Measurements from ENCODE around the gene TMEM217.

Gene TMEM217

DNA sequence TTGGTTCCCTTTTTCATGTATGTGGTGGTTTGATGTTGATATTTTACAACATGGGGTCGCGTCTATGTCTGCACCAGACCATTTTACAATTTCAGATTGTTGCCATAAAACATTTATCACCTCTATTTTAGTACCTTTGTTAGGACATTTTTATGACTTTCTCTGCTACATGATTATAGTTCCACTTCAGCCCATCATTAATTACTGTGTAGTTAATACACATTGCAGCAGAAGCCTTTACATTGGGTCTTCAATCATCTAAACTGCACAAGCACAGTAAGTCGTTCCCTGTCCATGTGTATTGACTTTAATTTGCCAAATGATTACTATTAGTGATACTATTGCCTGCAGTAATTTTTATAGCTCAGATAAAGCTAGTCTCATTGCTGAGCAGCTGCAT is 15.7 kb upstream of the TMEM217 start:
- H3K9me3 ChIP-seq, result no peaks in the 10 kb centered on the region
- no peak for DNase-seq
- H3K4me1 ChIP-seq, result no peaks in the 10 kb centered on the region
- H3K36me3 ChIP-seq, result no peaks in the 10 kb centered on the region; the same call in 1 of the 2 replicates
- no peak overlapping the region for H3K4me3 ChIP-seq (ENCODE audit: low read depth, low read length)
- TF ChIP-seq, protein P1, sequence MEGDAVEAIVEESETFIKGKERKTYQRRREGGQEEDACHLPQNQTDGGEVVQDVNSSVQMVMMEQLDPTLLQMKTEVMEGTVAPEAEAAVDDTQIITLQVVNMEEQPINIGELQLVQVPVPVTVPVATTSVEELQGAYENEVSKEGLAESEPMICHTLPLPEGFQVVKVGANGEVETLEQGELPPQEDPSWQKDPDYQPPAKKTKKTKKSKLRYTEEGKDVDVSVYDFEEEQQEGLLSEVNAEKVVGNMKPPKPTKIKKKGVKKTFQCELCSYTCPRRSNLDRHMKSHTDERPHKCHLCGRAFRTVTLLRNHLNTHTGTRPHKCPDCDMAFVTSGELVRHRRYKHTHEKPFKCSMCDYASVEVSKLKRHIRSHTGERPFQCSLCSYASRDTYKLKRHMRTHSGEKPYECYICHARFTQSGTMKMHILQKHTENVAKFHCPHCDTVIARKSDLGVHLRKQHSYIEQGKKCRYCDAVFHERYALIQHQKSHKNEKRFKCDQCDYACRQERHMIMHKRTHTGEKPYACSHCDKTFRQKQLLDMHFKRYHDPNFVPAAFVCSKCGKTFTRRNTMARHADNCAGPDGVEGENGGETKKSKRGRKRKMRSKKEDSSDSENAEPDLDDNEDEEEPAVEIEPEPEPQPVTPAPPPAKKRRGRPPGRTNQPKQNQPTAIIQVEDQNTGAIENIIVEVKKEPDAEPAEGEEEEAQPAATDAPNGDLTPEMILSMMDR (IDR thresholded peaks at IDR 0.05; ENCODE audit: low read depth, low read length), result no peak
- no peaks in the 10 kb centered on the region for H3K27me3 ChIP-seq

DNA sequence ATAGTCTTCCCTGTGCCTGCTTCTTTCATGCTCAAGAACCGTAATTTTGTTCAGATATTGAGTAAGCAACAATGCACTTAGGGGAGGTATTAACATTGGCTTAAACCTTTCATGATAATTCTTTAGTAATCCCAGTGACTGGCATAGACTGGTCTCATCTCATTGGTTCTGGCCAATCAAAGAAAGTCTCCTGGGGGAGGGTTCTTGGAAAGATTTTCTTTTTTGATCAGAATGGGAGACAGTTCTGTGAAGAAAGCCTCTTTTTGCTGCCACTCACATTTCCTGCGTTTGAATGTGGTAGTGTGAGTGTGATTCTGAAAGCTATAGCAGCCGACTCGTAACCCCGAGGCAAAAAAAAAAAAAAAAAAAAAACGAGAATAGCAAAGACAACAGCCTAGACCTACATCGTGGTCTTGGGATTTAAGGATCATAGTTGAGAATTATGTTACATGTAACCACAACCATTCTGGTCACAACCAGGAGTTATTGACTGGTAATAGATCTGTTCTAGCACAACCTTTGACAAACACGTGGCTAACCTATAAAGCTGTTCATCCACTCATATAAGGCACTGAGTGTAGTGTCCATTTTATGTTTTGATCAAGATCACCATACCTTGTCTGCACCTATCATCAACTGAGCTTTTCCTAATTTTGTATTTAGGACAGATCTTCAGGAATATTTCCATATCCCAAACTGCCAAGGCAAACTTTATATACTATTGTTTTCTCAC is 15.1 kb upstream of the TMEM217 start:
- H3K9me3 ChIP-seq, result no peaks in the 10 kb centered on the region
- TF ChIP-seq, protein P1 (IDR thresholded peaks at IDR 0.05; ENCODE audit: low read depth, low read length), result no peak
- no peaks in the 10 kb centered on the region for H3K27me3 ChIP-seq
- H3K4me1 ChIP-seq, result no peaks in the 10 kb centered on the region
- no peaks in the 10 kb centered on the region; the same call in 1 of the 2 replicates for H3K36me3 ChIP-seq
- no peak overlapping the region for H3K4me3 ChIP-seq (ENCODE audit: low read depth, low read length)
- no peak for DNase-seq

DNA sequence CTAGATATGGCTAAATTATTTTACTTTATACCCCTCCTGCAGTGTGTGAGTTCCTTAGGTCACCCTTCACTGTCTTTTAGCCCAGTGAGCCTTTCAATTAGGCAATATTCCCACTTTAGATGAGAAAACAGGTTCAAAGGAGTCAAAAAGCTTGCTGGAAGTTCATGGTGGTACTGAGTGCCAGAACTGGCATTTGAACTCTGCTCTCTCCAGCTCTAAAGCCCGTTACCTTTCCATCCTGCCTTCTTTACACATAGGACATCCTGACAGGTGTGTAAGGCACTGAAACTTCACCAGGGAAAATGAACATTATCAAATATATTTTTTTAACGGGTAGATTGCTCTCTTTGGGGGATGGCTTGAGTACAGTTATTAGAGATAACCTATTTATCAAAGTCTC is 11.2 kb upstream of the TMEM217 start:
- no peak for DNase-seq
- TF ChIP-seq, protein P1 (IDR thresholded peaks at IDR 0.05; ENCODE audit: low read depth, low read length), result no peak
- Histone ChIP-seq H3K4me1 (no peaks in the 10 kb centered on the region), H3K27me3 (no peaks in the 10 kb centered on the region), H3K4me3 (ENCODE audit: low read depth, low read length) (no peak overlapping the region), H3K9me3 (no peaks in the 10 kb centered on the region), H3K36me3 (no peaks in the 10 kb centered on the region; the same call in 1 of the 2 replicates)

DNA sequence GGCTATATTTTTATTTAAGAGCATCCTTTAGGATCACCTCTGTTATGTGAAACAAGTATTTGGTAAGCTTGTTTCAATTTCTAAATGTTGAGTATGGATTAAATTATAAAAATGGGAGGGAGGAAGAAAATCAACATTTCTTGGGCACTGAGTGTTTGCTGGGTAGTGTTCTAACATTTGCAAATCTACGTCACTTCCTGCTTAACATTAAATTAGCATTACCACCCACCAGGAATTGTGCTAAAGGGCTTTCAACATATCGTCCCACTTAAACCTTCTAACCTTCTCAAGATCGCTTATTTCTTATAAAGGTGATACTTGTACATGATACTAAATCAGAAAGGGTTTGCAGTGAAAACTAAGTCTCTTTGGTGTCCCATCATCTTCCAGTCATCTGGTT is 7.9 kb upstream of the TMEM217 start:
- Histone ChIP-seq H3K4me1 (no peaks in the 10 kb centered on the region; the same call in none of the 2 replicates), H3K9me3 (no peaks in the 10 kb centered on the region), H3K27me3 (no peaks in the 10 kb centered on the region), H3K4me3 (ENCODE audit: low read depth, low read length) (no peak overlapping the region), H3K36me3 (no peaks in the 10 kb centered on the region)
- TF ChIP-seq, protein P1 (IDR thresholded peaks at IDR 0.05; ENCODE audit: low read depth, low read length), result no peak
- no peak for DNase-seq

DNA sequence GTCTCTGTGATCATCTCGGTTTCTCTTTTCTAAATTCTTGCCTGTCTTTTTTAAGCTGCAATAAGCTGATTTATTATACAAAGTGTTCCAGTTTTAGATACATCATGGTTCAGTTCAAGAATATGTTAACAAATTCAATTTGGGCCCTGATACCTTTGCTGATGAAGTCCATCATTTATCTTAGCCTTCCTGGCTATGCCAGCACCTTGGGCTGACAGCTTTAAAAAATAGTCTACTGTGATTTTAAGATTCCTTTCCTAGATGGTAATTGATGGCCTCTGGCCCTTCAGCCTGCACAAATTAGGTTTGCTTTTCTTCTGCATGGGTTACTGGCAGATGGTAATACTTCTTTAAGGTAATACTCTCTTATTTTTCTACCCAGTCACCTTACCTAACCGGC is 7.1 kb upstream of the TMEM217 start:
- Histone ChIP-seq H3K4me3 (ENCODE audit: low read depth, low read length) (no peak overlapping the region), H3K9me3 (no peaks in the 10 kb centered on the region), H3K36me3 (no peaks in the 10 kb centered on the region), H3K27me3 (no peaks in the 10 kb centered on the region), H3K4me1 (no peaks in the 10 kb centered on the region; the same call in none of the 2 replicates)
- TF ChIP-seq, protein P1 (IDR thresholded peaks at IDR 0.05; ENCODE audit: low read depth, low read length), result no peak
- no peak for DNase-seq

DNA sequence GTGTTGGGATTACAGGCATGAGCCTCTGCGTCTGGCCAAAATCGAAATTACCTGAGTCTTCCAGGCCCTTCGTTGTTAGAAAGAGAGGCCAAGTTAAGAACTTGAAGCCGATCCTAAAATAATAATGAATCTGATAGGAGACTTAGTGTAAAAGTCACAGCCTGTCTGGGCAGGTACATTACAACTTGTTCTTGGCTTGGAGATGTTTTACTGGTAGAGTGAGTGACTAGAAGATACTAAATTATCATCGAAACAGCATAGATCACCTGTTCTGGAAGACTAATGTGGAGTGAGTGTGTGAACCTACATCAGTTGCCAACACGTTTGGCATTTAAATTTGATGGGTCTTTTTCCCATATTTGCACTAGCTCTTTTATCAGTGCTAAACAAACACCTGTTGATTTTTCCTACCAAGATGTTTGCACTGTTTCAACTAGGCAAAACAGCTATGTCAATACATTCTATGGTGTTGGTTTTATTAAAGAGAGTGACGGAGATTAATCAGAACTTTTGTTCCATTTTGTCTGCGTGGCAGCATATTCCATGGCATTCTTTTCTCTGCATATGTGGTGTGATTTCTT is 4.6 kb upstream of the TMEM217 start:
- Histone ChIP-seq H3K9me3 (no peaks in the 10 kb centered on the region), H3K36me3 (no peaks in the 10 kb centered on the region), H3K4me1 (no peaks in the 10 kb centered on the region; the same call in none of the 2 replicates), H3K27me3 (no peaks in the 10 kb centered on the region), H3K4me3 (ENCODE audit: low read depth, low read length) (no peak overlapping the region)
- no peak for DNase-seq
- TF ChIP-seq, protein P1 (IDR thresholded peaks at IDR 0.05; ENCODE audit: low read depth, low read length), result no peak

Measured in BE2C (cell line).